HL-60 (cell line): ENCODE measurements around the gene USP30.

ENCODE experiments used
- DNase-seq, 2 experiments: peaks; one replicate each; pipeline ENCODE4 v3.0.0-alpha.2; 2010 to 2020; ENCODE audit warnings: low read depth in 1 of 2, low spot score in 1 of 2
- H3K27ac ChIP-seq: fragments of 250-450 bp; sonication (Bioruptor Pico); replicated peaks from 2 replicates; pipeline ENCODE4 v1.5.1; 2020; ENCODE audit warnings: mild to moderate bottlenecking, moderate library complexity
- H3K27me3 ChIP-seq: fragments of 250-450 bp; sonication (Bioruptor Pico); 2 replicates; pipeline ENCODE4 v1.5.1; 2021; ENCODE audit warnings: mild to moderate bottlenecking, moderate library complexity; ENCODE audit not compliant: insufficient read depth, poor library complexity, severe bottlenecking
- H3K4me3 ChIP-seq: replicated peaks from 2 replicates; pipeline ENCODE4 v1.5.1; 2011; ENCODE audit warnings: mild to moderate bottlenecking, control low read depth, low read length; ENCODE audit not compliant: insufficient read depth
- GABPA ChIP-seq: IDR thresholded peaks from 2 replicates; pipeline ENCODE4 v1.6.1; 2012; ENCODE audit warnings: low read depth
- POLR2AphosphoS5 ChIP-seq: IDR thresholded peaks from 2 replicates; pipeline ENCODE4 v1.6.1; 2012; ENCODE audit warnings: low read depth
- SPI1 ChIP-seq: IDR thresholded peaks from 2 replicates; pipeline ENCODE4 v1.6.1; 2012; ENCODE audit warnings: low read depth, mild to moderate bottlenecking, borderline replicate concordance
- TF ChIP-seq, protein P1 (sequence below): IDR thresholded peaks from 2 replicates; pipeline ENCODE4 v1.6.1; 2012; ENCODE audit warnings: low read depth; ENCODE audit not compliant: insufficient replicate concordance
- TF ChIP-seq, protein P2 (sequence below): IDR thresholded peaks from one replicate; pipeline ENCODE4 v1.5.1; 2011; ENCODE audit warnings: low read length, control low read depth, inconsistent platforms; ENCODE audit not compliant: insufficient read depth

USP30 gene

DNA sequence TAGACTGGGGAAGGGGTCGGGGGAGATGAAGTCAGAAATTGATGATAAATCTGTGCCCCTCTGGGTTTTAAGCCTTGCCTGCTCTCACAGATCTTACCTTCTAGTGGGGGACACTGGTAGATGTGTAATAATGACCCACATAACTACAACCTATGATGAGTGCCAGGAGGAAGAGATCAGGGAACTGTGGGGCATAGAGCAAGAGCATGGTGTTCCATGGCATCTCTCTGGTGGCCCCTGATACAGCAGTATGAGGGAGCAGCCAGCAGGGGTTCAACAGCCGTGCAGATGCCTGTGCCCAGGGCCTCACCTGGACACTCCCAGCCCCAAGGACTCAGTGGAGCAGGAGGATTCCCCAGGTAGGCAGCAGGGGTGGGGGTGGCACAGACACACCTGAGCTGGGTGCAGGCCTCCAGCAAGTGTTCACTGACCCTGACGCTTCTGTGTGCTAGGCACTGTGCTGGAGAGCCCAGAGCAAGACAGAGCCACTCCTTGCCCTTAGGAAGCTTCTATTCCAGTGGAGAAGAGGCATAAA, 69.0 kb downstream of the USP30 start:
- H3K27ac ChIP-seq = no peak overlapping the region
- DNase-seq = no peak
- no peaks in the 10 kb centered on the region for H3K27me3 ChIP-seq
- TF ChIP-seq GABPA (no peak), POLR2AphosphoS5 (no peak), SPI1 (no peak)
- TF ChIP-seq, protein P1, sequence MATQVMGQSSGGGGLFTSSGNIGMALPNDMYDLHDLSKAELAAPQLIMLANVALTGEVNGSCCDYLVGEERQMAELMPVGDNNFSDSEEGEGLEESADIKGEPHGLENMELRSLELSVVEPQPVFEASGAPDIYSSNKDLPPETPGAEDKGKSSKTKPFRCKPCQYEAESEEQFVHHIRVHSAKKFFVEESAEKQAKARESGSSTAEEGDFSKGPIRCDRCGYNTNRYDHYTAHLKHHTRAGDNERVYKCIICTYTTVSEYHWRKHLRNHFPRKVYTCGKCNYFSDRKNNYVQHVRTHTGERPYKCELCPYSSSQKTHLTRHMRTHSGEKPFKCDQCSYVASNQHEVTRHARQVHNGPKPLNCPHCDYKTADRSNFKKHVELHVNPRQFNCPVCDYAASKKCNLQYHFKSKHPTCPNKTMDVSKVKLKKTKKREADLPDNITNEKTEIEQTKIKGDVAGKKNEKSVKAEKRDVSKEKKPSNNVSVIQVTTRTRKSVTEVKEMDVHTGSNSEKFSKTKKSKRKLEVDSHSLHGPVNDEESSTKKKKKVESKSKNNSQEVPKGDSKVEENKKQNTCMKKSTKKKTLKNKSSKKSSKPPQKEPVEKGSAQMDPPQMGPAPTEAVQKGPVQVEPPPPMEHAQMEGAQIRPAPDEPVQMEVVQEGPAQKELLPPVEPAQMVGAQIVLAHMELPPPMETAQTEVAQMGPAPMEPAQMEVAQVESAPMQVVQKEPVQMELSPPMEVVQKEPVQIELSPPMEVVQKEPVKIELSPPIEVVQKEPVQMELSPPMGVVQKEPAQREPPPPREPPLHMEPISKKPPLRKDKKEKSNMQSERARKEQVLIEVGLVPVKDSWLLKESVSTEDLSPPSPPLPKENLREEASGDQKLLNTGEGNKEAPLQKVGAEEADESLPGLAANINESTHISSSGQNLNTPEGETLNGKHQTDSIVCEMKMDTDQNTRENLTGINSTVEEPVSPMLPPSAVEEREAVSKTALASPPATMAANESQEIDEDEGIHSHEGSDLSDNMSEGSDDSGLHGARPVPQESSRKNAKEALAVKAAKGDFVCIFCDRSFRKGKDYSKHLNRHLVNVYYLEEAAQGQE = no peak
- TF ChIP-seq, protein P2, sequence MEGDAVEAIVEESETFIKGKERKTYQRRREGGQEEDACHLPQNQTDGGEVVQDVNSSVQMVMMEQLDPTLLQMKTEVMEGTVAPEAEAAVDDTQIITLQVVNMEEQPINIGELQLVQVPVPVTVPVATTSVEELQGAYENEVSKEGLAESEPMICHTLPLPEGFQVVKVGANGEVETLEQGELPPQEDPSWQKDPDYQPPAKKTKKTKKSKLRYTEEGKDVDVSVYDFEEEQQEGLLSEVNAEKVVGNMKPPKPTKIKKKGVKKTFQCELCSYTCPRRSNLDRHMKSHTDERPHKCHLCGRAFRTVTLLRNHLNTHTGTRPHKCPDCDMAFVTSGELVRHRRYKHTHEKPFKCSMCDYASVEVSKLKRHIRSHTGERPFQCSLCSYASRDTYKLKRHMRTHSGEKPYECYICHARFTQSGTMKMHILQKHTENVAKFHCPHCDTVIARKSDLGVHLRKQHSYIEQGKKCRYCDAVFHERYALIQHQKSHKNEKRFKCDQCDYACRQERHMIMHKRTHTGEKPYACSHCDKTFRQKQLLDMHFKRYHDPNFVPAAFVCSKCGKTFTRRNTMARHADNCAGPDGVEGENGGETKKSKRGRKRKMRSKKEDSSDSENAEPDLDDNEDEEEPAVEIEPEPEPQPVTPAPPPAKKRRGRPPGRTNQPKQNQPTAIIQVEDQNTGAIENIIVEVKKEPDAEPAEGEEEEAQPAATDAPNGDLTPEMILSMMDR = no peak
- no peak overlapping the region for H3K4me3 ChIP-seq

DNA sequence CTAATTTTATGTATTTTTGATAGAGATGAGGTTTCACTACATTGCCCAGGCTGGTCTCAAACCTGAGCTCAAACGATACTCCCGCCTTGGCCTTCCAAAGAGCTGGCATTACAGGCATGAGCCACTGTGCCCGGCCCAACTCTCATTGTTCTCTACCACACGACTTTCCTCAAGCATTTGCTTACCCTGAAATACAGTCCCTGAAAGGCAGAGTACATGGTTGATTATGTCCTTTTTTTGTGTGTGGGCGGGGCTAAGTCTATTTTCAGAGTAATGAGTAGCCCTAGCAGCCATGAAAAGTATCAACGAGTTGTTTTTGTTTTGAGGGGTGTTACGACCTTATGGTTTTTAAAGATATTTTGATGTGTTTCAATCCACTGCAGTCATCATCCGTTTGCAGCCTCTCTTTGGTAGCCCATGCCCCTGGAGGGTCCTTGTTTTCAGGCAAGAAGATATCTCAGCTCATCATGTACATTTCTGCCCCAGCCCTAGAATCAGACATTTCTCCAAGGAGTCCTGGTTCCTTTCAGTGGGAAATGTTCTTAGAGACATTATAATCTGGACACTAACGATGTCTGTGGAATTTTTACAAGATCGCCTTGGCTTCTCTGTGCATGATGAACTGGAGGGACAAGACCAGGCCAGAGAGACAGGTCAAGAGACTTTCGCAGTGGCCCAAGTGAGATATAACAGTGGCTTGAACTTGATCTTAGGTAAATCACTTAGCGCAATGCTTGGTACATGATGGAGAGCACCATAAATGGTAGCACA, 72.7 kb downstream of the USP30 start:
- no peak for DNase-seq
- TF ChIP-seq, protein P1 = no peak
- Histone ChIP-seq H3K27ac (no peak overlapping the region), H3K27me3 (no peaks in the 10 kb centered on the region), H3K4me3 (no peak overlapping the region)

DNA sequence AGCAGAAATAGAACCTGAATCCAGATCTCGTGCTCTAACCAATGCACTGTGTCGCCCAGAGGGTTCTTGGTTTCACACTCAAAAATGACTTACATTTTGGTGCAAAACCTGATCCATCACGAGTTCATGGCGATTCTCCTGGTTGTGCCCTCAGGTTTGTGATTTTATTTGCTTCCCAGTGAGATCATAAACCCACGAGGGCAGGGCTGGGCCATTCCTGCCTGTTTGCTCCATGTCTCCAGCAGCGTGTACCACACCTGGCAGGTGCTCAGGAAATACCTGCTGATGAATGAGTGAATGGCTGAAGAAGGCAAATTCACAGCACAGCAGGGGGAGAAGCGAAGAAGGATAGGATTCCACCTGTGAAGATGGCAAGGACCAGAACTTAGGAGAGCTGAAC, 73.4 kb downstream of the USP30 start:
- Histone ChIP-seq H3K27ac (no peak overlapping the region), H3K4me3 (no peak overlapping the region), H3K27me3 (no peaks in the 10 kb centered on the region)
- no peak for DNase-seq
- TF ChIP-seq, protein P1 = no peak

DNA sequence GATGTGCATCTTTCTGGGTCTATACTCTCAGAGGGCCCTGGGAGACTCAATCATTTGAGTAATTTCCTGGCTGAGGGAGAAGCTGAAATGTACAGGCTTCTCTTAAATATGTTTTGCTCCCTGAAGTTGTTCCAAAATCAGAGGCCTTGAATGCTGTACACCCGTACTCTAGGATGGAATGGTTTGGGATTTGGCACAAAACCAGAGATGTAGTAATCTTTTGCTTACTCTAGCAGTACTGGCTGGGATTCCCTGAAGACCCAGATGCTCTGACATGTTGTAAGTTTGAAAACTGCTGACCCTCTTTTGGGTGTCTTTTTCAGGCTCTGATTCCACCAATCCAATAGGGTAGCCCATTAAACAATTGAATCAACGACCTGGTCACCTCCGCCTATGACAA, 74.4 kb downstream of the USP30 start:
- Histone ChIP-seq H3K27me3 (no peaks in the 10 kb centered on the region), H3K27ac (no peak overlapping the region), H3K4me3 (no peak overlapping the region)
- no peak for DNase-seq
- TF ChIP-seq GABPA = no peak
- TF ChIP-seq, protein P2 = no peak
- no peak for TF ChIP-seq POLR2AphosphoS5
- TF ChIP-seq SPI1 = no peak
- TF ChIP-seq, protein P1 = no peak
